Upper lobe of right lung (tissue), 1 donor: Measurements from ENCODE around the gene CCDC187. TPM values are rescaled to one million over a fixed set of nuclear protein-coding genes. Genes with fewer than 3 reads are reported as not detected.

Experiments
- ATAC-seq: fragments of 200-7000 bp; cut with Tn5 transposase; one replicate; pipeline ENCODE4 v1.9.1; 2020; ENCODE audit warnings: mild to moderate bottlenecking, moderate library complexity
- DNase-seq: peaks from one replicate; pipeline ENCODE4 v3.0.0-alpha.2; 2020
- H3K27ac ChIP-seq: fragments of 200-600 bp; one replicate; pipeline ENCODE4 v1.8.0; 2022
- H3K27me3 ChIP-seq: fragments of 200-600 bp; one replicate; pipeline ENCODE4 v1.8.0; 2022; ENCODE audit warnings: mild to moderate bottlenecking
- H3K36me3 ChIP-seq: fragments of 200-600 bp; one replicate; pipeline ENCODE4 v1.8.0; 2022
- H3K4me1 ChIP-seq: fragments of 200-600 bp; one replicate; pipeline ENCODE4 v1.8.0; 2022
- H3K4me3 ChIP-seq: fragments of 200-600 bp; one replicate; pipeline ENCODE4 v1.8.0; 2022; ENCODE audit warnings: mild to moderate bottlenecking
- H3K9me3 ChIP-seq: fragments of 200-600 bp; one replicate; pipeline ENCODE4 v1.8.0; 2022
- intact Hi-C: fragments of 100-400 bp; cut with DNase I; formaldehyde crosslinking; loops from one replicate; pipeline ENCODE4 v1.11.0; 2022
- total RNA-seq: library from RNA; stranded (reverse); fragmentation: NEBNext Ultra II Directional; extraction: Animal tissue kit (Norgen Biotek cat#: 25700); gene quantifications from one replicate; pipeline ENCODE4 v1.2.1, GENCODE V29; 2021
- TF ChIP-seq, protein P1 (sequence below): fragments of 200-600 bp; IDR thresholded peaks from one replicate; pipeline ENCODE4 v1.8.0; 2022; ENCODE audit warnings: antibody characterized with exemption
- donor health status: DM: no; HTN: yes; CAD: no; lungs with severe emphysema.

CCDC187 gene
- total RNA-seq, 1 donor from 2014 or later = 0.09 TPM

DNA sequence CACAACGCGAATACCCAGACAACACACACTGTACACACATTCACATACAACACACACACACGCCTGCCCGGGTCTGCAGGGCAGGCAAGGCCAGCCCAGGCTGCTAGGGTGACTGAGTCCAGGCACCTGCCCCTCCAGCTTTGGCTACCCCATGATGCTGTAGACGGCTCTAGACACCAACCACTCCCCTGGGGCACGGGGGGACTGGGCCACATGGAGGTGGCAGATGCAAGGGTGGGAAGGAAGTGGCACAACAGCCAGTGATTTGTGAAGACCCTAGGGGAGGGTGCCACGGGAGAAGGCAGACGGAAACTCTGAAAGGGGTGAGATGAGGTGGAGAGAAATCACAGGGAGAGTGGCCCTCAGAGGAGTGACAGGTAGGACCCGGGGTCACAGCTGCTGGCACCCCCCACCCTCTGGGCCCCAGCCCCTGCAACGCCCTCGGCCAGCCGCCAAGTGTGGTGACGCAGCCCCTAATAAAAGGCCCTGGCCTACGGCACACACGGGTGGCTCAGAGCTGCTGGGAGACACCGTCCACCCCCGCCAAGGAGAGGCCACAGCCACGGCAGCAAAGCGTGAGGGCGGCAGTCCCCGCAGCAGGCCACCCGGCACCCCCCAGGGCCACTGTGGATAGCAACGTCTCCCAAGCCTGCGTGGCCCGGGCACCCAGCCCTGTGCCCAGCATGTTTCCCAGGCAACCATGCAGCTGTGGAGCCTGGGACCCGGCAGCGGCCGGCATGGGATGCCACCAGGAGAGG lies 6.6 kb upstream of the CCDC187 start:
- TF ChIP-seq, protein P1, sequence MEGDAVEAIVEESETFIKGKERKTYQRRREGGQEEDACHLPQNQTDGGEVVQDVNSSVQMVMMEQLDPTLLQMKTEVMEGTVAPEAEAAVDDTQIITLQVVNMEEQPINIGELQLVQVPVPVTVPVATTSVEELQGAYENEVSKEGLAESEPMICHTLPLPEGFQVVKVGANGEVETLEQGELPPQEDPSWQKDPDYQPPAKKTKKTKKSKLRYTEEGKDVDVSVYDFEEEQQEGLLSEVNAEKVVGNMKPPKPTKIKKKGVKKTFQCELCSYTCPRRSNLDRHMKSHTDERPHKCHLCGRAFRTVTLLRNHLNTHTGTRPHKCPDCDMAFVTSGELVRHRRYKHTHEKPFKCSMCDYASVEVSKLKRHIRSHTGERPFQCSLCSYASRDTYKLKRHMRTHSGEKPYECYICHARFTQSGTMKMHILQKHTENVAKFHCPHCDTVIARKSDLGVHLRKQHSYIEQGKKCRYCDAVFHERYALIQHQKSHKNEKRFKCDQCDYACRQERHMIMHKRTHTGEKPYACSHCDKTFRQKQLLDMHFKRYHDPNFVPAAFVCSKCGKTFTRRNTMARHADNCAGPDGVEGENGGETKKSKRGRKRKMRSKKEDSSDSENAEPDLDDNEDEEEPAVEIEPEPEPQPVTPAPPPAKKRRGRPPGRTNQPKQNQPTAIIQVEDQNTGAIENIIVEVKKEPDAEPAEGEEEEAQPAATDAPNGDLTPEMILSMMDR = no peak
- intact Hi-C loops = no loop called here
- Histone ChIP-seq H3K27ac (no peak overlapping the region), H3K4me3 (no peak overlapping the region), H3K9me3 (no peaks in the 10 kb centered on the region), H3K27me3 (peaks cover 13% of the 10 kb centered on the region), H3K36me3 (no peaks in the 10 kb centered on the region), H3K4me1 (no peaks in the 10 kb centered on the region)
- DNase-seq (no peak), ATAC-seq (no peak)

DNA sequence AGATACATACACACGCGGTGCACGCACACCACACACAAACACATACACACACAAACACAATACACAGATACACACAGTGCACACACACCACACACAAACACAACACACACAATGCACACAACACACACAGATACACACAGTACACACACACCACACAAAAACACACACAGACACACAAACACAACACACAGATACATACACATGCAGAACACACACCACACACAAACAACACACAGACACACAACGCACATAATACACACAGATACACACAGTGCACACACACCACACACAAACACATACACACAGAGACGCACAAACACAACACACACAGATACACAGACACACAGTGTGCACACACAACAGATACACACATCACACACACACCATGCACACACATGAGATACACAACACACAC lies 5.9 kb upstream of the CCDC187 start:
- Histone ChIP-seq H3K27me3 (peaks cover 13% of the 10 kb centered on the region), H3K9me3 (no peaks in the 10 kb centered on the region), H3K27ac (no peak overlapping the region), H3K4me1 (no peaks in the 10 kb centered on the region), H3K4me3 (no peak overlapping the region), H3K36me3 (no peaks in the 10 kb centered on the region)
- DNase-seq = no peak
- intact Hi-C loops = no loop called here
- no peak for ATAC-seq
- TF ChIP-seq, protein P1 = no peak

DNA sequence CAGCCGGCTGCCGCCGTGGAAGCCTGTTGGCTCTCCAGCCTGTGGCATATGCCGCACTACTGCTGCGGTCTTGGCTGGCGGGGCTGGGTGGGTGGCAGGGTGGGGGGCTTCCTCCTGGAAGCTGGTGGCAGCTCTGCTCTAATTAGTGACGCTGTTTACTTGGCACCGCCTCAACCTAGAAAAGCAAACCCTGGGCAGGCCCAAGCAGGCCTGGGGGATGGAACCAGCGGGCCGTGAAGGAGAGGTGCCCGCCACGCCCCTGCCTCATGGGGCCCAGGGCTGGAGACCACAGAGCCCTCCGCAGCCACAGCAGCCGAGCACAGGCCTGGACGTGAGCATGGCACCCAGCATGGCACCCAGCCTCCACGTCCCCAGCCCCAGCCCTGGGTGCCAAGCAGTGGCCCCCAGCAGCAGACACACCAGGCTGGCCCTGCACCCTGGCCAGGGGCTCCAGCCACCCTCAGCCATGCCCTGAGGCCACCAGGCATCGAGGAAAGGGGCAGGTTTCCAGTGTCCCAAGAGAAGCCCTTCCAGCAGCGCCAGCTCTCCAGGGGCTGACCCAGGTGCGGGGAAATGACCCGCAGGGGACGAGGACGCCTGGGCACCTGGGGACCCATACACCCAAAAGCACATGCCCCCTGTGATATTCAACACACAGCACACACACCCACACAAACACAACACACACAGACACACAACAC lies 5.4 kb upstream of the CCDC187 start:
- no peaks in the 10 kb centered on the region for H3K9me3 ChIP-seq
- intact Hi-C loops = no loop called here
- H3K4me1 ChIP-seq = no peaks in the 10 kb centered on the region
- ATAC-seq (no peak), DNase-seq (no peak)
- no peak overlapping the region for H3K4me3 ChIP-seq
- peaks cover 13% of the 10 kb centered on the region for H3K27me3 ChIP-seq
- H3K27ac ChIP-seq = no peak overlapping the region
- H3K36me3 ChIP-seq = no peaks in the 10 kb centered on the region
- TF ChIP-seq, protein P1 = no peak

DNA sequence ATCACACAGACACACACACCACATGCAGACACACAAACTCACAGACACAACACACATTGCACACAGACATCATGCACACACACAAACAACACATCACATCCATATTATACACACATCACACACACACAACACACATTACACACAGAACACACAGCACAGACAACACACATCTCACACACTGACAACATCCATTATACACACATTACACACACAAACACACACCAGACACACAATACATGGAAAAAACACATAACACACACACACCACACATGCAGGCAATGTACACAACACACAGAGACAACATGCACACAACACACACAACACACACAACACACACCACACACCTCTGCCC lies 4.8 kb upstream of the CCDC187 start:
- Histone ChIP-seq H3K36me3 (no peaks in the 10 kb centered on the region), H3K4me3 (no peak overlapping the region), H3K9me3 (no peaks in the 10 kb centered on the region), H3K27ac (no peak overlapping the region), H3K4me1 (no peaks in the 10 kb centered on the region), H3K27me3 (peaks cover 13% of the 10 kb centered on the region)
- TF ChIP-seq, protein P1 = no peak
- ATAC-seq (no peak), DNase-seq (no peak)
- intact Hi-C loops = no loop called here

DNA sequence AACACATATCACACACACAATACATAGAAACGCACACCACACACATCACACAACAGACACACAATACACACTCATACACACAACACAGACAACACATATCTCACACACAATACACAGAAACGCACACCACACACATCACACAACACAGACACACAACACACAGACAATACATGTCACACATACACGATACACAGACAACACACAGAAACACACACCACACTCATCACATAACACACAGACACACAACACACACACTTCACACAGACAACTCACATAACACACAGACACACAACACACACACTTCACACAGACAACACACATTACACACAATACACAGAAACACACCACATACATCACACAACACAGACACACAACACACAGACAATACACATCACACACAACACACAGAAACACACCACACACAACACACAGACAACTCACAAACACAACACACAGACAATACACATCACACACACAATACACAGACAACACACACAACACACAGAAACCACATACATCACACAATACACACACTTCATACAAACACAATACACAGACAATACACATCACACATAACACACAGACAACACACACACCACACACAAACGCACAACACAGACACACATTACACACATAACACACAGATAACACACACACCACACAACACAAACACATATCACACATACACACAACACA lies 4.3 kb upstream of the CCDC187 start:
- H3K9me3 ChIP-seq = no peaks in the 10 kb centered on the region
- H3K4me3 ChIP-seq = no peak overlapping the region
- ATAC-seq (no peak), DNase-seq (no peak)
- TF ChIP-seq, protein P1 = no peak
- intact Hi-C loops = no loop called here
- no peaks in the 10 kb centered on the region for H3K36me3 ChIP-seq
- H3K4me1 ChIP-seq = no peaks in the 10 kb centered on the region
- no peak overlapping the region for H3K27ac ChIP-seq
- H3K27me3 ChIP-seq = peaks cover 13% of the 10 kb centered on the region
